ENCODE measurements around the gene CXCR4.

GRCh38 chr2:136111711-136112110, 6.2 kb downstream of the CXCR4 start:
- TF ChIP-seq, protein P1, sequence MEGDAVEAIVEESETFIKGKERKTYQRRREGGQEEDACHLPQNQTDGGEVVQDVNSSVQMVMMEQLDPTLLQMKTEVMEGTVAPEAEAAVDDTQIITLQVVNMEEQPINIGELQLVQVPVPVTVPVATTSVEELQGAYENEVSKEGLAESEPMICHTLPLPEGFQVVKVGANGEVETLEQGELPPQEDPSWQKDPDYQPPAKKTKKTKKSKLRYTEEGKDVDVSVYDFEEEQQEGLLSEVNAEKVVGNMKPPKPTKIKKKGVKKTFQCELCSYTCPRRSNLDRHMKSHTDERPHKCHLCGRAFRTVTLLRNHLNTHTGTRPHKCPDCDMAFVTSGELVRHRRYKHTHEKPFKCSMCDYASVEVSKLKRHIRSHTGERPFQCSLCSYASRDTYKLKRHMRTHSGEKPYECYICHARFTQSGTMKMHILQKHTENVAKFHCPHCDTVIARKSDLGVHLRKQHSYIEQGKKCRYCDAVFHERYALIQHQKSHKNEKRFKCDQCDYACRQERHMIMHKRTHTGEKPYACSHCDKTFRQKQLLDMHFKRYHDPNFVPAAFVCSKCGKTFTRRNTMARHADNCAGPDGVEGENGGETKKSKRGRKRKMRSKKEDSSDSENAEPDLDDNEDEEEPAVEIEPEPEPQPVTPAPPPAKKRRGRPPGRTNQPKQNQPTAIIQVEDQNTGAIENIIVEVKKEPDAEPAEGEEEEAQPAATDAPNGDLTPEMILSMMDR (IDR thresholded peaks at IDR 0.05): no peak
- no peak for TF ChIP-seq POLR2A (IDR thresholded peaks at IDR 0.05)

All from testis (tissue), 2 donors.